ENCODE measurements around the gene TRPC4. TPM values are rescaled to one million over a fixed set of nuclear protein-coding genes. Genes with fewer than 3 reads are reported as not detected.
"Not testable (repeated sequence)": the region's sequence is repeated elsewhere in the genome, so short reads cannot be mapped to it uniquely, and the experiment has no call there.

TRPC4 gene
- polyA plus RNA-seq, 2 of the 4 experiments (the other 2 are of a cell fraction), result 0.04 to 0.05 TPM

DNA sequence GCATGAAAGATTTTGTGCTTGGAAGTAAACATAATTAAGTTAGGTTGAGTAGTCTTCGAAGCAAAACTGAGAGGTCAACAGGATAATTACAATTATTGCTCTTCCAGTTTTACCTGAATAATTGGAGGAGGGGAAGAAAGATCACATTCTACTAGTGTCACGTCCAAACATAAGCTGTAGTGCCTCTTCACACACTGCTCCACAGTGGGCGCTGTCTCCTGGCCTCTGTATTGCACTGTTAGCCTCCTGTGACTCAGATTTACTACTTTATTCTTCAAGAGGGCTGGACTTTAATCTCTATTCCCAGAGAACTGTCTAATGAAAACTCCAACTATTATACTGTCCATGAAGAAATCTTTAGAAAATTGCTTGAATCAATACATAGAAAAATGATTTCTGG lies 62.9 kb downstream of the TRPC4 start:
- Histone ChIP-seq H3K9me3 (no peaks in the 10 kb centered on the region), H3K27ac (no peak overlapping the region), H3K4me2 (no peak overlapping the region), H3K4me3 (no peak overlapping the region), H3K4me1 (no peaks in the 10 kb centered on the region)
- POLR2A ChIA-PET, result no interaction called here
- DNase-seq (ENCODE audit: low read depth in 1 of 2, low spot score in 1 of 2) (no peak), FAIRE-seq (no peak), ATAC-seq (no peak)
- 24% methylated on average over 3 of the region's 3 CpGs for WGBS (ENCODE audit: missing lambda C conversion rate)
- CTCF ChIA-PET, result no interaction called here
- TF ChIP-seq HOXA7 (CRISPR knock-in tag; IDR thresholded peaks at IDR 0.05) (no peak), POLR2AphosphoS2 (conservative IDR thresholded peaks at IDR 0.05; ENCODE audit: low read length) (no peak), KDM1A (IDR thresholded peaks at IDR 0.05; ENCODE audit: low read depth) (no peak), CBX2 (IDR thresholded peaks at IDR 0.05; ENCODE audit: borderline replicate concordance, low read depth) (no peak), ZC3H11A (IDR thresholded peaks at IDR 0.05) (no peak), PHF8 (IDR thresholded peaks at IDR 0.05; ENCODE audit: borderline replicate concordance, low read depth) (no peak), RNF2 (IDR thresholded peaks at IDR 0.05; ENCODE audit: borderline replicate concordance, low read depth) (no peak), RCOR1 (IDR thresholded peaks at IDR 0.05; ENCODE audit: low read depth, low read length) (no peak), CEBPB (IDR thresholded peaks at IDR 0.05) (no peak), SREBF2 (IDR thresholded peaks at IDR 0.05) (no peak), FOSB (CRISPR knock-in tag; IDR thresholded peaks at IDR 0.05) (no peak)
- TF ChIP-seq, protein P1, sequence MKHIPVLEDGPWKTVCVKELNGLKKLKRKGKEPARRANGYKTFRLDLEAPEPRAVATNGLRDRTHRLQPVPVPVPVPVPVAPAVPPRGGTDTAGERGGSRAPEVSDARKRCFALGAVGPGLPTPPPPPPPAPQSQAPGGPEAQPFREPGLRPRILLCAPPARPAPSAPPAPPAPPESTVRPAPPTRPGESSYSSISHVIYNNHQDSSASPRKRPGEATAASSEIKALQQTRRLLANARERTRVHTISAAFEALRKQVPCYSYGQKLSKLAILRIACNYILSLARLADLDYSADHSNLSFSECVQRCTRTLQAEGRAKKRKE (CRISPR knock-in tag; IDR thresholded peaks at IDR 0.05; ENCODE audit: low read depth), result no peak
- TF ChIP-seq, protein P2, sequence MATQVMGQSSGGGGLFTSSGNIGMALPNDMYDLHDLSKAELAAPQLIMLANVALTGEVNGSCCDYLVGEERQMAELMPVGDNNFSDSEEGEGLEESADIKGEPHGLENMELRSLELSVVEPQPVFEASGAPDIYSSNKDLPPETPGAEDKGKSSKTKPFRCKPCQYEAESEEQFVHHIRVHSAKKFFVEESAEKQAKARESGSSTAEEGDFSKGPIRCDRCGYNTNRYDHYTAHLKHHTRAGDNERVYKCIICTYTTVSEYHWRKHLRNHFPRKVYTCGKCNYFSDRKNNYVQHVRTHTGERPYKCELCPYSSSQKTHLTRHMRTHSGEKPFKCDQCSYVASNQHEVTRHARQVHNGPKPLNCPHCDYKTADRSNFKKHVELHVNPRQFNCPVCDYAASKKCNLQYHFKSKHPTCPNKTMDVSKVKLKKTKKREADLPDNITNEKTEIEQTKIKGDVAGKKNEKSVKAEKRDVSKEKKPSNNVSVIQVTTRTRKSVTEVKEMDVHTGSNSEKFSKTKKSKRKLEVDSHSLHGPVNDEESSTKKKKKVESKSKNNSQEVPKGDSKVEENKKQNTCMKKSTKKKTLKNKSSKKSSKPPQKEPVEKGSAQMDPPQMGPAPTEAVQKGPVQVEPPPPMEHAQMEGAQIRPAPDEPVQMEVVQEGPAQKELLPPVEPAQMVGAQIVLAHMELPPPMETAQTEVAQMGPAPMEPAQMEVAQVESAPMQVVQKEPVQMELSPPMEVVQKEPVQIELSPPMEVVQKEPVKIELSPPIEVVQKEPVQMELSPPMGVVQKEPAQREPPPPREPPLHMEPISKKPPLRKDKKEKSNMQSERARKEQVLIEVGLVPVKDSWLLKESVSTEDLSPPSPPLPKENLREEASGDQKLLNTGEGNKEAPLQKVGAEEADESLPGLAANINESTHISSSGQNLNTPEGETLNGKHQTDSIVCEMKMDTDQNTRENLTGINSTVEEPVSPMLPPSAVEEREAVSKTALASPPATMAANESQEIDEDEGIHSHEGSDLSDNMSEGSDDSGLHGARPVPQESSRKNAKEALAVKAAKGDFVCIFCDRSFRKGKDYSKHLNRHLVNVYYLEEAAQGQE (IDR thresholded peaks at IDR 0.05), result no peak
- TF ChIP-seq, protein P3, sequence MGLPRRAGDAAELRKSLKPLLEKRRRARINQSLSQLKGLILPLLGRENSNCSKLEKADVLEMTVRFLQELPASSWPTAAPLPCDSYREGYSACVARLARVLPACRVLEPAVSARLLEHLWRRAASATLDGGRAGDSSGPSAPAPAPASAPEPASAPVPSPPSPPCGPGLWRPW (IDR thresholded peaks at IDR 0.05), result no peak
- TF ChIP-seq, protein P4, sequence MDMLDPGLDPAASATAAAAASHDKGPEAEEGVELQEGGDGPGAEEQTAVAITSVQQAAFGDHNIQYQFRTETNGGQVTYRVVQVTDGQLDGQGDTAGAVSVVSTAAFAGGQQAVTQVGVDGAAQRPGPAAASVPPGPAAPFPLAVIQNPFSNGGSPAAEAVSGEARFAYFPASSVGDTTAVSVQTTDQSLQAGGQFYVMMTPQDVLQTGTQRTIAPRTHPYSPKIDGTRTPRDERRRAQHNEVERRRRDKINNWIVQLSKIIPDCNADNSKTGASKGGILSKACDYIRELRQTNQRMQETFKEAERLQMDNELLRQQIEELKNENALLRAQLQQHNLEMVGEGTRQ (IDR thresholded peaks at IDR 0.05), result no peak

DNA sequence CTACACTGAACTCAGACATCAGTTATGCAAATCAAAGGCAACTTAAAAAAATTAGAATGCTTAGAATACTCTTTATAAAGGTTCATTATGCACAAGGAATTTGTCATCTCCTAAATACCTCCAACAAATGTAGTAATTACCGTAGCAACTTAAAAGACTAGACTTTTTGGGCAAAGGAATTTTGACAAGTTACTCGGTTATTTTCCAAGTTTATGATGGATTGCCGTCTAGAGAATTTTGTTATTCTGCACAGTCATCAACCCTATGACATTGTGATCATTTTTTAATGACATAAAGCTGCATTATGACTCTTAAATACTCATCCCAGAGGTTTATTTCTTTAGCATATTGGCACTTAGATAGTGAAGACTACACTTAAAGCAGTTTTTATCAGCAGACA lies 71.9 kb downstream of the TRPC4 start:
- FAIRE-seq (no peak), DNase-seq (ENCODE audit: low read depth in 1 of 2, low spot score in 1 of 2) (no peak), ATAC-seq (no peak)
- Histone ChIP-seq H3K4me2 (no peak overlapping the region), H3K4me1 (no peaks in the 10 kb centered on the region), H3K4me3 (no peak overlapping the region), H3K9me3 (no peaks in the 10 kb centered on the region), H3K27ac (no peak overlapping the region)
- ChIA-PET POLR2A (no interaction called here), CTCF (no interaction called here)
- TF ChIP-seq MAZ (IDR thresholded peaks at IDR 0.05; ENCODE audit: borderline replicate concordance, low read depth, low read length) (no peak), JUN (IDR thresholded peaks at IDR 0.05) (no peak), FOXS1 (CRISPR knock-in tag; IDR thresholded peaks at IDR 0.05) (no peak), CHD2 (IDR thresholded peaks at IDR 0.05; ENCODE audit: low read length, partially characterized antibody) (no peak), RFX5 (IDR thresholded peaks at IDR 0.05) (no peak), SMC3 (IDR thresholded peaks at IDR 0.05) (no peak), KDM5A (IDR thresholded peaks at IDR 0.05) (no peak), KDM1A (IDR thresholded peaks at IDR 0.05; ENCODE audit: low read depth) (no peak), MYC (IDR thresholded peaks at IDR 0.05; ENCODE audit: borderline replicate concordance, low read length) (no peak), EP300 (IDR thresholded peaks at IDR 0.05) (no peak), EHF (CRISPR knock-in tag; IDR thresholded peaks at IDR 0.05) (no peak), CBX2 (IDR thresholded peaks at IDR 0.05; ENCODE audit: borderline replicate concordance, low read depth) (no peak)
- TF ChIP-seq, protein P4 (IDR thresholded peaks at IDR 0.05), result no peak
- 45% methylated on average over 3 of the region's 3 CpGs for WGBS (ENCODE audit: missing lambda C conversion rate)

DNA sequence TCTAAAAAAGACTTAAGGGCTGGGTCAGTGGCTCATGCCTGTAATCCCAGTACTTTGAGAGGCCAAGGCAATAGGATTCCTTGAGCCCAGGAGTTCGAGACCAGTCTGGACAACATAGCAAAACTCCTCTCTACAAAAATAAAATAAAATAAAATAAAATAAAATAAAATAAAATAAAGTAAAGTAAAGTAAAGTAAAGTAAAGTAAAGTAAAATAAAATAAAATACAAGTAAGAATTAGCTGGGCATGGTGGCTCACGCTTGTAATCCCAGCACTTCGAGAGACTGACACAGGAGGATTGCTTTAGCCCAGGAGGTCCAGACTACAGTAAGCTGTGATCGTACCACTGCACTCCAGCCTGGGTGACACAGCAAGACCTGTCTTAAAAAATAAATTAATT lies 72.8 kb downstream of the TRPC4 start:
- WGBS (ENCODE audit: missing lambda C conversion rate), result 60% methylated on average over 4 of the region's 4 CpGs
- H3K4me1 ChIP-seq; H3K4me3 ChIP-seq; FAIRE-seq; H3K9me3 ChIP-seq; POLR2A ChIA-PET; H3K4me2 ChIP-seq; H3K27ac ChIP-seq; CTCF ChIA-PET; DNase-seq (ENCODE audit: low read depth in 1 of 2, low spot score in 1 of 2); ATAC-seq: not testable (repeated sequence)

Measured in A549 (cell line).